HG03571 (cell line): Measurements from ENCODE around the gene TSHZ3.

Experiments used
- ATAC-seq: cut with Tn5 transposase; IDR thresholded peaks from one replicate; pipeline ENCODE4 v1.9.1; 2021; ENCODE audit not compliant: unreplicated experiment

Gene TSHZ3

DNA sequence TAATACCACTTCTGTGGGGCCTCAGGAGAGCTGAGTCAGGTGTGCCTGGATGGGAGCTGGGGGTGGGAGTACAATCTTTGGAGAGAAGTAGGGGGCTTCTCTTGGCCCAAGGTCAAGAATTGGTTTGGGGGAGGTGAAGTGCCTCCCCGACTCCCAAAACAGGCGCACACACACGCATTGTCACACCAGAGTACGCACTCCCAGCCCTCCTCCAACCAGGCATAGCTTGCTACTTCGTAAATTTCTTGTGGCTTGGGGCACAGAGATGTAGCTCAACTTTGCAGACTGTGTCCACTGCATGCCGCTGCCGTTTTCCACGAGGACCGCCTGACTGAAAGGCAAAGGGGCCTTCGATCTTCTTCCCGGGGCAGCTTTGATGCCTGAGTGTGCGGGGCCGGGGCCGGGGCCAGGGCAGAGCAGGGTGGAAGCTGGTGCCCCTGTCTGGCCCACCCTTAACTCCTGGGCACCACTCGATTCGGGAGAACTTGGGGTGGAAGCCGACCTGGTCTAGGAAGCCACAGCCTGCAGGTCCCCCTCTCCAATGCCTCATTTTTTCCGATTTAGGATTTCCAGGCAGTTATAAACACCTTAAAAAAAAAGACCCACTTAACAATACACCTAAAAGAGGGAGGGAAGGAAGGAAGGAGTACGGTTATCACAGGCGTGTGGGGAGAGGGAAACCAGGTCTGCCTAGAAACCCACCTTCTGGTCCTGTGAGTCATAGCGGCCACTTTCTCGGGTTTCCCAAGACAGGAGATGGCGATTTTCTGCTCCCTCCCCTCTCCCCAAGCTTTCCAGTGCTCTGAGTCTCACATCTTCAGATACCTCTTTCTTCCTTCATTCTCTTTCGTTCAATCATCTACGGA is 5.8 kb upstream of the TSHZ3 start:
- ATAC-seq: no peak

DNA sequence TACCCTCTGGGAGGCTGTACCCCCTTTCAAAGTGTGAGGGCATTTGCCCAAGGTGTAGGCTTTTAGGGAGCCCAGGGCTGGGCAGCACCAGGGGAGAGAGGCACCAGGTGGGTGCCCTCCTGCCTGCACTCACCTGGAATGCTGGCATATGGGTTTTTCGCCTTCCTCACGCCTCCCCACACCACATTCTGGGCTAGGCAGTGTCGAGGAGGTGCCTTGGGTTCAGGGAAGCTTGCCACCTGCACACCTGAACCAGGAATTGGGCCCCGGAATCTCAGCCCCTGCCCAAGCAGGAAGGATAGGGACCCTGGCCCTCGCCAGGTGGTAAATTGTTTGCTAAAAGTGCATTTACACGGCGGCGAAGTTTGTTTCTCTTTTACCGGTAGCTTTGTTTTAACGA is 5.1 kb upstream of the TSHZ3 start:
- no peak for ATAC-seq

DNA sequence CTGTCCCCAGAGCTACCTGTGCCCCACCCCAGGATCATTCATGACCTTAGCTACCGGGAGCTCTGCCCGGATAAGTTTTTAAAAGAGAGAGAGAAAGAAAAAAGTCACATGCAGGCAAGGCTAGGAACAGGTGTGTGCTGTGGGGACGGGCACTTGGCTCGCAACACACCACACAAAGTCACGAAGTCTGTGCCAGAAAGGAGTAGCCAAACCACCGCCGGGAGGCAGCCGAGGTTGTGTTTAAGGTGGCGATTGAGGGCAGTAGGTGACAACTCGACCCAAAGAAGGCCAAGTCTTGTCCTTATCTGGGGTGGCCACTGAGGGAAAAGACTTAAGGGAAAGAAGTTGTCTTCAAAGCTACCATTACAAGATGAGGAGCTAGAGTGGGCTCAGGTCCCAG is 4.6 kb upstream of the TSHZ3 start:
- no peak for ATAC-seq

DNA sequence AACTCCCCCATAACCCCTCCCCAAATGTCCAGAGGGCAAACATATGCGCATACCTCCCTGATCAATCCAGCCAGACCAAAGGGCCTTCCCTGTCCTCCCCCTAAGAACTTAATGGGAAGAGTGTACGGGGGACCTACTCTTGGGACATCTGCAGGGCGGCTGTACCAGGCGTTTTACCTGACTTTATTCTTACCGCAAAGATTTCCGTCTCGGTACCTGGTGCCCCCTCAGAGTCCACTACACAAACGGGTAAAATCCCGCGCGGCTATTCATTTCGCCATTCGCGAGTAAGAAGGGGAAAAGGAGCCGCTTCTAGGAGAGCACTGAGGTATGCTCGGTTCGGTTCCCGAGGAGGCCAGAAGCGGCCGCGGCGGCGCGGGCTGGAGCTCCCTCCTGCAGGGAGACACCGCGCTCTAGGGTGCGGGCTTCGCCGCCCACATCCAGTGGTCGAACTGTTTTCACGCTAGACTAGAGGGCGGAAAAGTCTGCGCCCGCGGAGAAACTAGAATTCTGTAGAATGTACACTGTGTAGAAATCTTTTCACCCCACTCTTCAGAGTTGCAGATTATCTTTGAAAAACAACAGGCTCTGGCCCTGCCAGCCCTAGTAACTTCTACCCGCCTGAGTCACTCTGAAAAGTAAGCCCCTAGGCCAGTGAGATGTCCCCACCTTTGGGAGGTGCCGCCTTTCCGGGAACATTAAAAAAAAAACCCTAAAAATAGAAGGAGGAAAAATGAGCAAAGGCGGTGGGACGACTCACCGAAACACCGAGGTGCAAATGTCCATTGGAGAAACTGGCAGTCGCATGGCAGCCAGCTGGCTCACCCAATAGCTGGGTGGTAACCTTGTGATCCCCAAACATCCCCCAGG is 3.8 kb upstream of the TSHZ3 start:
- no peak for ATAC-seq

DNA sequence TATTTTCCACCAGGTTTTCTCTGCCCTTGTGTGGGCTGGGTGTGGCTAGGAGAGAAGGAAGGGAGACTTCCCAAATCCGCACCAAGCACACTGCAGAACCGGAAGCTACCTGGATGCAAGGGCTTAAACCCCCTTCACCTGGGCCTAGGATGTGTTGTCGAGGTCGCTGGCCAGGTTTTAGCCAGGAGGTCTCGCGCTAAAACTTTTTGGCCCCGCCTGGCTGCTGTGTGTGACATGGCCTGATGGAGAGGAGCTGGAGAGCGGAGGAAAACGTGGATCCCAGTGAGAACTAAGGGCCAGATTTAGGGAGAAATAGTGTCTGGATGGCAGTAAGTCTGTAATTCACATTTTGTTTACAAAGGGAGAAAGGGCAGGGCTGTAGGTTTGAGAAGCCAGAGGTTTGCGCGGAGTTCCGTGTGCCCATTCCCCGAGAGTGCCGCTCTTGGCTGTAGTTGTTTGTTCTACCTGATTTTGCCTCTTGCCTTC is 3.1 kb upstream of the TSHZ3 start:
- no peak for ATAC-seq

DNA sequence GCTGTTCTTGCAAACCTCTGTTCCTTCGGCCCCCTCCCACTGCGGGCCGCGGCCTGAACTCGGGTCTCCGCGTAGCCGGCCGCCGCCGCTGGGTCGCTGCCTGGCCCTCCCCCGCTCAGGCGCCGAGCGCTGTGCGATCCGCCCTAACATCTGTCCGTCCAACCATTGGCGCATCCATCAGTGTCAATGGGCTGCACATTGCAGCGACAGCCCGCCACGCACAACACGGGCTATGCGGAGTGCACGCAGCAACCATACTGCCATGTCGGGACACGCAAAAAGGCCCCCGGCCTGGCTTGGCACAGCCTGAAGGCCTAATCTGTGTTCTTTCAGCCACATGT is 2.6 kb upstream of the TSHZ3 start:
- no peak for ATAC-seq

DNA sequence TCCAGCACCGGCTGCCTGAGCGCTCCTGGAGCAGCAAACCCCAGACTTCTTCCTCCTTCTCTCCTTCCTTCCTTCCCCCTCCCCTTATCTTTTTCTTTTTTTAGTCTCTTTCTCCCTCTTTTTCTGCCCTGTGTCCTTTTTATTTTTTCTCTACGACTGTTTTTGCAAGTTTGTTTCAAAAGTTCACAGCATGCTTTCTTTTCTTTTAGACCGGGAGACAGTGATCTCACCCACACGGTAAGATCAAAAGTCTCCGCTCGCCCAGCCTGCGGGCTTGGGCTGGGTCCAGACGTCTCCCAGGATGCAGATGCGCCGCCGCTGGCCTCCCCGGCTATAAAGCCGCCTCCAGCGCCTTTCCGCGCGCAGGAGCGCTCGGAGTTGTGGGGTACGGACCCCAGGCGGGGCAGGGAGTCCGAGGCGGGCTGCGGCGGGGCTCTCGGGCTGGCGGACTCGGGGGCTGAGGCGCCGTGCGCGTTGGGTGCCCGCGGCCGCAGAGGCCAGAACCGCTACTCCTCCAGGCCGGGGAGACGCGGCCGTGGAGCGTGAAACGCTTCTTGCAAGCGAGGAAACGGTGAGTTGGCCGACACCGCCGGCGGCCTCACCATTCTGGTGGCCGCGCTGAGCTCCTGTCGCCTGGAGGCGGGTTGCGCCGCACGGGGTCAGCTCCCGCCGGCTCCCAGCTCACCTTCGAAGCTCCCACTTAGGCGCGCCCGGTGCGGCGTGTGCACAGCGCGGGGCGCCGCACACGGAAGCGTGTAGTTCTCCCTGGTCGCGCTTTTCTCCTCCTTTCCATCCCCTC is 2.0 kb upstream of the TSHZ3 start:
- ATAC-seq: no peak

DNA sequence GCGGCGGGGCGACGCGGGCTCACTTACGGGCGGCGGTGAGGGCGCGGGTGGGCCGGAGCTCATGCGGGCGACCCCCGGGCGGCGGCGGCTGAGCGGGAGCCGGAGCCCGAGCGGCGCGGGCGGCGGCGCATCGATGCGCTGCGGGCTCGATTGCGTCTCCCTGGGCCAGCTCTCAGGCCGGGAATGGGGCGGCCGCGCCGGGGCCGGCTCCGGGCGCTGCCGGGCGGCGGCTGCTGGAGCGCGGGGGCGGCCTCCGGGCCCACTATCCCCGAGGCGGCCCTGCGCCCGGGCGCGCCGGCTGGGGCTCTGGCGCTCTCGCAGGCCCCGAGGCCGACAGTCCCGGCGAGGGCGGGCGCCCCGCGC is 1.4 kb upstream of the TSHZ3 start:
- no peak for ATAC-seq

DNA sequence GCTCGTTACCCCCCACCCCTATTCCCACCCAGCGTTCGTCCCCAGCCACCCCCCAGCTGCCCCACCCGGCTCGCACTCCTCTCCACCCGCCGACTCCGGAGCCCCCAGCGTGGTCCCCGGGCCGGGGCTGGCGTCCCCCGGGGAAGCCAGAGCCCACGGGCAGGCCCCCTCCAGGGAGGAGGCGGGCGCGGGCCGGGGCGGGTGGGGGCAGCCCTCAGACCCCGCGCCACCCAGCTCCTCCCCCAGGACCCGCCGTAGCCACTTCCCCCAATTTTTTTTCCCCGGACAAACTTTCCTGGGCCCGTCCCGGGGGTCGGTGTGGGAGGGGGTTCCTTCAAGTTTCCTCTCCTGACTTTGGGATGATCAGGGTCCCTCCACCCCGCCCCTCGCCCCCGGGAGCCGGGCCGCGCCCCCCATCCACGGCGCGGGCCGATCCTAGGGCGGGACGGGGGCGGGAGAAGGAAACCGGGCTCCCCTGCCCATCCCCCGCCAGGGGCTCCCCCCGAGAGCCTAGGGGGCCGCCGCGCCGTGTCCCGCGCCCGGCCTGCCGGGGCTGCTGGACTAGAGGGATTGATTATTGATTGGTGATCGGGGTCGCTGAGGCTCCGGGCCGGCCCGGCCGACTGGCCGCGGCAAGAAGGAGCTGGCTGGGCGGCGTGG is 927 bp upstream of the TSHZ3 start:
- ATAC-seq: no peak

DNA sequence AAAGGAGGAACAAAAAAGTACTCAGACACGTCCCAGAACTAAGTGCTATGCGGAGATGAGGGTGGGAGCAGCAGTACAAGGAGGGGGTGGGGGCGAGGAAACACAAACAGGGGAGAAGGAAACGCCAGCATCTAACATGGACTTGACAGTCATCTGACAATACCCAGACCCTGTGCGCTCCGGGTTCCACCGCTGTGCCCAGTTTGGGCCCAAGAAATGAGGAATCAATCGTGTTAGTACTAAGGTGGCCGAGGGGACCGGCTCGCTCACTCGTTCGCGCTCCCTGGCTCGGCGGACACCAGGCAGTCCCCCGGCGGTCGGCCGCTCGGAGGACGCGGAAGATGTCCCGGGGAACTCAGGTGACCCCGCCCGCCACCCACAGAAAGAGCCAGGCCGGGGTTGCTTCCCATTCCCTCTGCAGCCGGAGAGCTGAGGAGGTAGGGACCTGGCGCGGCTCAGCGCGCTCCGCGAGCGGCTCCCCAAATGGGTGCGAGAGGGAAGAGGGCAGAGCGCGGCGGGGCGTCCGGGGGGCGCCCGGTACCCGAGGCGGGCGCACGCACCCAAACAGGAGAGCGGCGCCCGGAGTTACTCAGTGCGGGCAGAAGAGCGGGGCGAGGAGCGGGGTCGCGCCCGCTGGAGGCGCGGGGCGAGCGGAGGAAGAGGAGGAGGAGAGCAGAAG is 616 bp downstream of the TSHZ3 start:
- no peak for ATAC-seq

DNA sequence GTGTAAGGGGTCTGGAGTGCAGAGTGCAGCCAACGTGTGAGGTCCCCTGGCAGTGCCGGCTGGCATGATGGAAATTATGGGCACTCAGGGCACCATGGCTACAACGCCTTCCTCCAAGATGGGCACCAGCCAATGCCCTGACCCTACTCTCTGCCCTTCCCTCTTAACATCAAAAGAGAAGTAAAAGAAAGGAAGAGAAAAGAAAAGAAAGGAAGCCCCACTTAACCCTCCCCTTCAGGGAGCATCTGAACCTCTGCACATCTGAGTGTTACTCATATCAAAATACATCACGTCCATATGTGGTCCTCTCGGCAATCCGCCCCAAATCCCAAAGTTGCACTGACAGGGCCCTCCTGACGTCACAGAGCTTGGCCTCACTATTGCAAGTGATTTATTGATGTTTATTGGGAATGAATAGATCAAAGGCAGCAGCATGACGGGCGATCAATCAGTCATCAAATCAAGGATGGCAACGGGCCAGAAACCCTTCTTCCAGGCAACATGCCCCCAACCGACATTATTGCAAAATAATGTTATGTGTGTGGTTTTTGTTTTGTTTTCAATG is 1.3 kb downstream of the TSHZ3 start:
- ATAC-seq: no peak

DNA sequence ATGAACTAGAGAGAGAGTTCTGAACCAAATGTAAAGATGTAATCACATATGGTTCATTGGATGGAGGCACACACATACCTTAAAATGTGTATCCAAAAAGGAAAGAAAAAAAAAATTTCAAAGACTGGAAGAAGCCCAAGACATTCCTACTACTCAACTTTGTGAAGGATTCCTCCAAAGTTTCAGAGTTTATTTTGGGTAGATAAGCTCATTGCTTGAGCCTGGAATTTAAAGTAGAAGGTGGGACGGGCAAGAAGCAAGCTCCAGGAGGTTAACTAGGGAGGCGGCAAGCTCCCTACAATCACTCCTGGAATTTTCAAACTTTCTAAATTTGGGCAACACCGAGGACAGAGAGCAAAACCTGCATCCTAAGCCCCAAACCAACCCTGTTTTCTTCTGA is 1.9 kb downstream of the TSHZ3 start:
- no peak for ATAC-seq

DNA sequence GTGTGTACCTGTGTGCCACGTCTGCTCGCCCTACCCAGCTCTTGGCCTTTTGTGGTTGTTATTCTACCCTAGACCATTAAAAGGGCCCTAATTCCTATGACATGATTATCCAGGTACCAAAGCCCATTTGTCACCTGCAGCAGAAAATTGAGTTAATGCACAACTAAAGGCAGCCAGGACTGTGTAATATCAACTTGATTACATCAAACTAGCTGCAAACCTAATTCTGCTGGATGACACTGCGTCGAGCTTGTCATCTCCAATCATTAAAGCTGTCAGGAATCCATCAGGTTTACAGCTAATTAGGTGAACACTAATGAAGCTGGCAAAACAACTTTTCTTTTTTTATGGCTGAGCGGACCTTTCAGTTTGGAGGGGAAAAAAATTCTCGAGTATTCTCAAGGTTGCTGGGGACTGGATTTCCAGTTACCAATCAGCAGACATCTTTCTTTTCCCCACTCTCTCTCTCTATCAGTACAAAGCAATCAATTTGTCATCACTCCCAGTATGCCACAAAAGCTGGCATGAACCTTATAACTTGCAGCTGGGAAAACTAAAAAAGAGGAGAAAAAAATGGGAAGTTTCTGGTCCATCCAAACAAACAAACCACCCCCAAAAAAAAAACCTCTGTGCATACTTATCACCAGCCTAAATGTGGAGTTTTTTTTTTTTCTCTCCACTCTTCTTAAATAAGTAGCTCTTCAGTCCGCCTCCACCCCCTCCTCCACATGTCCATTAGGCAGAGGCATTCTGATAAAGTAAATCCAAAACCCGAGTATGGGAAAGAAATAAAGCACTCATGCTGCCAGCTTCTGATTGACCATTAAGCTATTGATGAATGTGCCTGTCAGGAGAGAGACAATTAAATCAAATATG is 2.8 kb downstream of the TSHZ3 start:
- no peak for ATAC-seq

DNA sequence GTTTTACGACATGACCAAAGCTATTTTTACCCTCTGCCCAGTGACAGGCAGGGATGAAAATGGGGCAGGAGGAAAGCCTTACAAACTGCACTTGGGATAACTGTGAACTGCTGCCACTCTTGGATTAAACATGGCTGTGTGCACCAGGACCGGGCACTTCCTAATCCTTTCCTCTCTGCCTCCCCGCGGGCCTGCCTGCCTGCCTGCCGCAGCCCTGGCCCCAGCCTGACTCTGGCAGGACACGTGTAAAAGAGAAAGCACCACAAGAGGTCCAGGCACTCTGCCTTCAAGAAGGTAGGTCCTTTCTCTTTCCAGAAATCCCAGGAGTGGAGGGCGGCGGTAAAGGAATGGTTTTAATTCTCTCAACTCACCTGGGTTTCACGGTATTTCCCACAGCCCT is 4.8 kb downstream of the TSHZ3 start:
- no peak for ATAC-seq

DNA sequence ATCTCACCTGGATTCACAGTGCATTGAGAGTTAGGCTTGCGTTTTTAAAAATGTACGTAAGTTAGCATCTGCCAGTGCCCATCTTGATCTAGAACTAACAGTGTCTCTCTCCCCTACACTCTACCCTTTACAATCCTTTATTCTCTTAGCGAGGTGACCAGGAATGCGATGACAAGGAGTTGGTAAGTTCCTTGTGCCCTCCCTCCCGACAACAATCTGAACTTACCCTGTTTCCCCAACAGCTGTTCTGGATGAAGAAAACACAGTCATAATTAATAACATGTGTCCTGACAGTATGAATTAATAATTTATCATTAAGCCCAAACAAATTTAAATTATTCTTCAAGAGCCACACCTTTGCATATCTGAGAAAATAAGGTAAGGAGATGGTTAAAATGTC is 6.3 kb downstream of the TSHZ3 start:
- ATAC-seq: no peak

DNA sequence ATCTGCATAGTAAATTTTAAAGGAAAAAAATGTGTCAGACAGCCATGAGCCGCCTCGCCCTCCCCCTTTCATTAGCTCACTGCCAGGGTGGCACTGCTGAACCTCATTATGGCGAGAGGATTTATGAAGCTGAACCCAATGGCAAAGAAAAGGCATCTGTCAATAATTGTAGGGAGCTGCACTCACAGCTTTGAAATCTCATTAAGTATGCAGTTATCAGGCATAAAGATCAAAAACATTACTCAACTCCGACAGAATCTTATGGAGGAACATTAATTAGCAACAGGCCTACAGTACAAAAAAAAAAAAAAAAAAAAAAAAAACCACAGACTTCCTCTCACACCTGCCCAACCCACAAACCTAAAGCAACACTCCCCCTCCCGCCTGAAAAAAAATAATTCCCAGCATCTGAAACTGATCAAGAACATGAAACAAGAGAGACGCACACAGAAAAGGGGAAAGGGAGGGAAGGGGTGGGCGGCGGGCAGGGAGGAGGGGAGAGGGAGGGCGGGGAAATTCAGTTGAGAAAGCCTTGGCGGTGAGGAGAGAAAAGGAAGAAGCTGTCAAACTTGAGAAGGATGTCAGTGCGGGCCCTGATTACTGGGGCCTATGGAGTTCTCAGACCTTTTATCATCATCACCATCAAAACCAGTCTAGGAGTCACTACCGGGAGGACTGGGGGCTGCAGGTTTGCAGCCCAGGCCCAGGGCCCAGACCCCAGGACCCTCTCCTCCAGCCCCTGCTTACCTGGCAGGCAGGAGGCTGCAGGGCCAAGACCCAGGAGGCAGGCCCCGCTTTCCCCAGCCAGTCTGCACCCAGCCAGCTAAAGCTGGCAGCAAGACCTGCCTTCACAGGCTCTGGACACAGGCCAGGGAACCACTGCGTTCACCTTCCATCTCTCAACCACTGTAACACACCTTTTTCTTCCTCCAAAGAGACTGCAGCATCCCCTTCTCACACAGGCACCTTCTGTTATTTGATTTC is 8.9 kb downstream of the TSHZ3 start:
- no peak for ATAC-seq

DNA sequence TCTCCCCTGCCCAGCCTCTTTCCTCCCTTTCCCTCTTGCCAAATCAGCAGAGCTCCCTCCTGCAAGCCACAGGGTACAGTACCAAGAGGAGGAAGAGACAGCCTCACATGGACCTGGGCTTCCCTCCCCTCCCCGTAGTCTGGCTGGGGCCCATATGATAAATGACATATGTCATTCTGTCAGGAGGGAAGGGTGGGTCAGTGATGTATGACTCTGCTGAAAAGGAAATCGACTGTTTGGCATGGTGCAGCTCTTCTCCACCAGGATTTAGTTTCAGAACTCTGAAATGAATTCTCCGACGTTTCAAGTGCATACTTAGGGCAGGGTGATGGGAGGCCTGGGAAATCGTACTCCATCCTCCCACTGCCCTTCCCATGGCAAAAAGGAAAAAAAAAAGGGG is 9.8 kb downstream of the TSHZ3 start:
- no peak for ATAC-seq
